H1 (cell line): Measurements from ENCODE around the gene MTMR1. TPM values are rescaled to one million over a fixed set of nuclear protein-coding genes. Genes with fewer than 3 reads are reported as not detected.

Source experiments
- CHD7 ChIP-seq: fragments of 300-600 bp; sonication (generic); IDR thresholded peaks from 2 replicates; pipeline ENCODE4 v1.7.1; 2012; ENCODE audit warnings: low read length, moderate library complexity, mild to moderate bottlenecking, inconsistent platforms; ENCODE audit not compliant: insufficient replicate concordance
- KDM5A ChIP-seq: fragments of 200-600 bp; IDR thresholded peaks from 2 replicates; pipeline ENCODE4 v1.7.1; 2012; ENCODE audit warnings: mild to moderate bottlenecking, low read length, inconsistent platforms, mixed read lengths
- polyA plus RNA-seq, 7 experiments: library from polyadenylated mRNA; depleted of rRNA in 3 of 7; stranded (reverse) in 5 of 7; unstranded in 2 of 7; fragments of >200 nt in 5 of 7; fragments of 200-250 nt in 2 of 7; gene quantifications; 1 replicate in 5 of 7; 2 replicates in 1 of 7; 4 replicates in 1 of 7; pipeline versions ENCODE4 v1.2.1 to v1.2.3, GENCODE V29; 2011 to 2013; ENCODE audit warnings: missing spikeins in 2 of 7, mixed read lengths in 2 of 7
- total RNA-seq: library from RNA; stranded (reverse); fragmentation: NEBNext Ultra II Directional; extraction: Animal tissue kit (Norgen Biotek cat#: 25700); gene quantifications from 2 replicates; pipeline ENCODE4 v1.2.1, GENCODE V29; 2021

The MTMR1 gene
- total and polyA plus RNA-seq, 2 of the 8 experiments (the other 6 are each of a cell fraction or from before 2014, with no cell fraction given) = 15.1 to 23.8 TPM

- no peak for TF ChIP-seq CHD7
- TF ChIP-seq KDM5A = no peak
Measured at GRCh38 chrX:150651906-150652305, 41.3 kb upstream of the MTMR1 start (continued).
